HepG2 (cell line): ENCODE results near the gene HNF1B. TPM values are rescaled to one million over a fixed set of nuclear protein-coding genes. Genes with fewer than 3 reads are reported as not detected.
A peak's percentile ranks its signal among the peaks of the same experiment; 100 is the strongest.

Source experiments
- CBX2 ChIP-seq, 2 experiments: fragments of 200-600 bp in 1 of 2; sonication (generic); formaldehyde crosslinking in 1 of 2; IDR thresholded peaks; 2 replicates each; pipeline versions ENCODE4 v1.7.0 to v1.8.1; 2018 to 2022; ENCODE audit warnings: low read depth in 2 of 2, low read length in 1 of 2, mild to moderate bottlenecking in 1 of 2, missing genetic modification reagents in 1 of 2
- CENPX ChIP-seq: sonication (generic); formaldehyde crosslinking; IDR thresholded peaks from 2 replicates; pipeline ENCODE4 v1.9.0; 2021; ENCODE audit warnings: mild to moderate bottlenecking, missing genetic modification reagents, moderate library complexity
- CTCF ChIP-seq: sonication (generic); formaldehyde crosslinking; IDR thresholded peaks from 2 replicates; pipeline ENCODE4 v1.5.0; 2020; ENCODE audit warnings: mild to moderate bottlenecking, missing genetic modification reagents, moderate library complexity
- DBP ChIP-seq: sonication (generic); formaldehyde crosslinking; IDR thresholded peaks from 2 replicates; pipeline ENCODE4 v1.4.0; 2020; ENCODE audit warnings: missing genetic modification reagents; ENCODE audit errors: not compliant biosample characterization
- JARID2 ChIP-seq: sonication (generic); formaldehyde crosslinking; IDR thresholded peaks from 2 replicates; pipeline ENCODE4 v1.8.1; 2023; ENCODE audit warnings: missing genetic modification reagents, inconsistent platforms; ENCODE audit not compliant: insufficient replicate concordance
- MED8 ChIP-seq: sonication (generic); formaldehyde crosslinking; IDR thresholded peaks from 2 replicates; pipeline ENCODE4 v1.8.1; 2023; ENCODE audit warnings: mild to moderate bottlenecking, missing genetic modification reagents; ENCODE audit not compliant: insufficient replicate concordance
- MEIS1 ChIP-seq: sonication (generic); formaldehyde crosslinking; IDR thresholded peaks from 2 replicates; pipeline ENCODE4 v1.9.0; 2021; ENCODE audit warnings: mild to moderate bottlenecking, missing genetic modification reagents, moderate library complexity, borderline replicate concordance
- MYC ChIP-seq: sonication (generic); formaldehyde crosslinking; IDR thresholded peaks from 2 replicates; pipeline ENCODE4 v1.9.0; 2021; ENCODE audit warnings: missing genetic modification reagents, borderline replicate concordance
- SP5 ChIP-seq: IDR thresholded peaks from 2 replicates; pipeline ENCODE4 v1.6.1; 2016; ENCODE audit warnings: low read depth, borderline replicate concordance
- TSC22D2 ChIP-seq: sonication (generic); formaldehyde crosslinking; IDR thresholded peaks from 2 replicates; pipeline ENCODE4 v1.5.1; 2020; ENCODE audit warnings: missing genetic modification reagents, mild to moderate bottlenecking, borderline replicate concordance
- YEATS4 ChIP-seq: sonication (generic); formaldehyde crosslinking; IDR thresholded peaks from 2 replicates; pipeline ENCODE4 v1.4.0; 2020; ENCODE audit warnings: missing genetic modification reagents, borderline replicate concordance
- polyA plus RNA-seq, 8 experiments: library from polyadenylated mRNA; depleted of rRNA in 3 of 8; stranded (reverse) in 7 of 8; unstranded in 1 of 8; fragments of >200 nt; fragmentation: Illumina TruSeq in 4 of 8; extraction: Trizol in 4 of 8; gene quantifications; 2 replicates each; pipeline versions ENCODE4 v1.2.1 to v1.2.3, GENCODE V29; 2011 to 2016; ENCODE audit warnings: low read depth in 4 of 8, missing spikeins in 1 of 8, mixed read lengths in 1 of 8; ENCODE audit not compliant: insufficient read depth in 1 of 8
- total RNA-seq, 5 experiments: library from RNA; depleted of rRNA; stranded (reverse); fragments of >200 nt; fragmentation: Illumina TruSeq; extraction: Trizol; gene quantifications; 2 replicates each; pipeline ENCODE4 v1.2.3, GENCODE V29; 2016; ENCODE audit warnings: low read depth in 1 of 5
- TF ChIP-seq, protein P1 (sequence below): sonication (generic); formaldehyde crosslinking; IDR thresholded peaks from 2 replicates; pipeline ENCODE4 v1.4.0; 2020; ENCODE audit warnings: missing genetic modification reagents
- TF ChIP-seq, protein P2 (sequence below): sonication (generic); formaldehyde crosslinking; IDR thresholded peaks from 2 replicates; pipeline ENCODE4 v1.8.1; 2022; ENCODE audit warnings: low read depth, mild to moderate bottlenecking, missing genetic modification reagents
- TF ChIP-seq, protein P3 (sequence below): sonication (generic); formaldehyde crosslinking; IDR thresholded peaks from 2 replicates; pipeline ENCODE4 v1.8.0; 2023; ENCODE audit warnings: mild to moderate bottlenecking, missing genetic modification reagents
- TF ChIP-seq, protein P4 (sequence below): sonication (generic); formaldehyde crosslinking; IDR thresholded peaks from 2 replicates; pipeline ENCODE4 v1.4.0; 2020; ENCODE audit warnings: missing genetic modification reagents

The HNF1B gene
- total and polyA plus RNA-seq, 2 of the 13 experiments (the other 11 are each of a cell fraction or from before 2014, with no cell fraction given): 1.9 to 5.3 TPM

DNA sequence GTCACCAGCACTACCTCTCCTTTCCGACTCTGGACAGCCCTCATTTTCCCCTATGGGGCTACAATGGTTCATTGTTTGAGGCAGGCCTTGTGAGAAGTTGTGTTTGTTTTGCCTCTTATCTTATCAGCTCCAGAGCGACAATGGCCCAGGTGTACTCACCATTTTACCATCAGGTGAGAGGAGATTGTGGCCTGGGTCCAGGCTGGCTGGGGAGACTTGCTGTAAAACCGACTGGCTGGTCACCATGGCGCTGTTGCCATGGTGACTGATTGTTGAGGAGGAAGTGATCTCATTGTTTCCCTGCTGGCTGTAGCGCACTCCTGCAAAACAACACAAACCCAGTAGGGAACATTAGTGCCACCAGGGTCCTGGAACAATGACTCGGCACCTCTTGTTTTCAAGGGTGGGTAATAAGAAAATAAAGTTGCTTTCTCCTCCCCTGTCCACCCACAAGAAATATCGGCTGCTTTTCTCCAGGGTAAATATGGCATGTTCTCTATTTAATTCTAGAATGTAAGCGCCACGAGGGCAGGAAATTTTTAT is 34.4 kb downstream of the HNF1B start (continued):
- no peak for TF ChIP-seq CBX2 (IDR thresholded peaks at IDR 0.05; ENCODE audit: low read depth, low read length)
- TF ChIP-seq CBX2 (CRISPR knock-in tag; IDR thresholded peaks at IDR 0.05; ENCODE audit: low read depth): no peak
- no peak for TF ChIP-seq DBP (CRISPR knock-in tag)
- TF ChIP-seq, protein P1, sequence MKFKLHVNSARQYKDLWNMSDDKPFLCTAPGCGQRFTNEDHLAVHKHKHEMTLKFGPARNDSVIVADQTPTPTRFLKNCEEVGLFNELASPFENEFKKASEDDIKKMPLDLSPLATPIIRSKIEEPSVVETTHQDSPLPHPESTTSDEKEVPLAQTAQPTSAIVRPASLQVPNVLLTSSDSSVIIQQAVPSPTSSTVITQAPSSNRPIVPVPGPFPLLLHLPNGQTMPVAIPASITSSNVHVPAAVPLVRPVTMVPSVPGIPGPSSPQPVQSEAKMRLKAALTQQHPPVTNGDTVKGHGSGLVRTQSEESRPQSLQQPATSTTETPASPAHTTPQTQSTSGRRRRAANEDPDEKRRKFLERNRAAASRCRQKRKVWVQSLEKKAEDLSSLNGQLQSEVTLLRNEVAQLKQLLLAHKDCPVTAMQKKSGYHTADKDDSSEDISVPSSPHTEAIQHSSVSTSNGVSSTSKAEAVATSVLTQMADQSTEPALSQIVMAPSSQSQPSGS: 0 out of 2 replicates have a peak, but pooled peaks have one; percentile 57
- TF ChIP-seq, protein P2, sequence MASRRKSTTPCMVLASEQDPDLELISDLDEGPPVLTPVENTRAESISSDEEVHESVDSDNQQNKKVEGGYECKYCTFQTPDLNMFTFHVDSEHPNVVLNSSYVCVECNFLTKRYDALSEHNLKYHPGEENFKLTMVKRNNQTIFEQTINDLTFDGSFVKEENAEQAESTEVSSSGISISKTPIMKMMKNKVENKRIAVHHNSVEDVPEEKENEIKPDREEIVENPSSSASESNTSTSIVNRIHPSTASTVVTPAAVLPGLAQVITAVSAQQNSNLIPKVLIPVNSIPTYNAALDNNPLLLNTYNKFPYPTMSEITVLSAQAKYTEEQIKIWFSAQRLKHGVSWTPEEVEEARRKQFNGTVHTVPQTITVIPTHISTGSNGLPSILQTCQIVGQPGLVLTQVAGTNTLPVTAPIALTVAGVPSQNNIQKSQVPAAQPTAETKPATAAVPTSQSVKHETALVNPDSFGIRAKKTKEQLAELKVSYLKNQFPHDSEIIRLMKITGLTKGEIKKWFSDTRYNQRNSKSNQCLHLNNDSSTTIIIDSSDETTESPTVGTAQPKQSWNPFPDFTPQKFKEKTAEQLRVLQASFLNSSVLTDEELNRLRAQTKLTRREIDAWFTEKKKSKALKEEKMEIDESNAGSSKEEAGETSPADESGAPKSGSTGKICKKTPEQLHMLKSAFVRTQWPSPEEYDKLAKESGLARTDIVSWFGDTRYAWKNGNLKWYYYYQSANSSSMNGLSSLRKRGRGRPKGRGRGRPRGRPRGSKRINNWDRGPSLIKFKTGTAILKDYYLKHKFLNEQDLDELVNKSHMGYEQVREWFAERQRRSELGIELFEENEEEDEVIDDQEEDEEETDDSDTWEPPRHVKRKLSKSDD (CRISPR knock-in tag): no peak
- no peak for TF ChIP-seq MEIS1
- TF ChIP-seq, protein P3, sequence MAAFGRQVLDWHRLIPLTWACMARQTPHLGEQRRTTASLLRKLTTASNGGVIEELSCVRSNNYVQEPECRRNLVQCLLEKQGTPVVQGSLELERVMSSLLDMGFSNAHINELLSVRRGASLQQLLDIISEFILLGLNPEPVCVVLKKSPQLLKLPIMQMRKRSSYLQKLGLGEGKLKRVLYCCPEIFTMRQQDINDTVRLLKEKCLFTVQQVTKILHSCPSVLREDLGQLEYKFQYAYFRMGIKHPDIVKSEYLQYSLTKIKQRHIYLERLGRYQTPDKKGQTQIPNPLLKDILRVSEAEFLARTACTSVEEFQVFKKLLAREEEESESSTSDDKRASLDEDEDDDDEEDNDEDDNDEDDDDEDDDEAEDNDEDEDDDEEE (CRISPR knock-in tag): no peak
- TF ChIP-seq, protein P4, sequence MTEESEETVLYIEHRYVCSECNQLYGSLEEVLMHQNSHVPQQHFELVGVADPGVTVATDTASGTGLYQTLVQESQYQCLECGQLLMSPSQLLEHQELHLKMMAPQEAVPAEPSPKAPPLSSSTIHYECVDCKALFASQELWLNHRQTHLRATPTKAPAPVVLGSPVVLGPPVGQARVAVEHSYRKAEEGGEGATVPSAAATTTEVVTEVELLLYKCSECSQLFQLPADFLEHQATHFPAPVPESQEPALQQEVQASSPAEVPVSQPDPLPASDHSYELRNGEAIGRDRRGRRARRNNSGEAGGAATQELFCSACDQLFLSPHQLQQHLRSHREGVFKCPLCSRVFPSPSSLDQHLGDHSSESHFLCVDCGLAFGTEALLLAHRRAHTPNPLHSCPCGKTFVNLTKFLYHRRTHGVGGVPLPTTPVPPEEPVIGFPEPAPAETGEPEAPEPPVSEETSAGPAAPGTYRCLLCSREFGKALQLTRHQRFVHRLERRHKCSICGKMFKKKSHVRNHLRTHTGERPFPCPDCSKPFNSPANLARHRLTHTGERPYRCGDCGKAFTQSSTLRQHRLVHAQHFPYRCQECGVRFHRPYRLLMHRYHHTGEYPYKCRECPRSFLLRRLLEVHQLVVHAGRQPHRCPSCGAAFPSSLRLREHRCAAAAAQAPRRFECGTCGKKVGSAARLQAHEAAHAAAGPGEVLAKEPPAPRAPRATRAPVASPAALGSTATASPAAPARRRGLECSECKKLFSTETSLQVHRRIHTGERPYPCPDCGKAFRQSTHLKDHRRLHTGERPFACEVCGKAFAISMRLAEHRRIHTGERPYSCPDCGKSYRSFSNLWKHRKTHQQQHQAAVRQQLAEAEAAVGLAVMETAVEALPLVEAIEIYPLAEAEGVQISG (CRISPR knock-in tag): peak; percentile 72
- TF ChIP-seq CENPX (CRISPR knock-in tag): no peak
- no peak for TF ChIP-seq MED8 (CRISPR knock-in tag)
- no peak for TF ChIP-seq MYC (CRISPR knock-in tag)
- no peak for TF ChIP-seq JARID2 (CRISPR knock-in tag)
- no peak; the same call in 1 of the 2 replicates for TF ChIP-seq YEATS4 (CRISPR knock-in tag)
- no peak for TF ChIP-seq CTCF (CRISPR knock-in tag)
- TF ChIP-seq SP5 (CRISPR knock-in tag): peak; percentile 72; the same call in 1 of the 2 replicates
- no peak for TF ChIP-seq TSC22D2
